H1 (cell line): ENCODE results near the gene GPD1L. TPM values are rescaled to one million over a fixed set of nuclear protein-coding genes. Genes with fewer than 3 reads are reported as not detected.

Experiments
- CTCF ChIA-PET: fragments of 300-600 bp; sonication (Branson Sonifier 250); formaldehyde crosslinking; loops from one replicate; lab custom pipeline; 2021; ENCODE audit not compliant: partially characterized antibody; lab: Charles Lee
- POLR2A ChIA-PET: fragments of 300-600 bp; sonication (Branson Sonifier 250); formaldehyde crosslinking; loops from one replicate; lab custom pipeline; 2021; ENCODE audit warnings: inconsistent platforms; ENCODE audit not compliant: partially characterized antibody; lab: Charles Lee
- DNase-seq, 2 experiments: peaks; one replicate each; pipeline versions ENCODE4 v3.0.0 to v3.0.0-alpha.2; 2010 to 2022; ENCODE audit warnings: low spot score in 2 of 2, low read depth in 1 of 2, mixed read lengths in 1 of 2
- FAIRE-seq: peaks from 2 replicates; lab custom pipeline; 2011; peaks lifted over from hg19 to GRCh38; lab: Jason Lieb, UNC
- H2AFZ ChIP-seq: 2 replicates; pipeline ENCODE4 v1.8.1; 2012; ENCODE audit warnings: low read length, inconsistent platforms
- H2AK5ac ChIP-seq: 2 replicates; pipeline ENCODE4 v1.6.1; 2013; ENCODE audit warnings: low read depth, low read length
- H2BK120ac ChIP-seq: replicated peaks from 2 replicates; pipeline ENCODE3; 2013; ENCODE audit warnings: low read depth, low read length, inconsistent platforms
- H2BK12ac ChIP-seq: 2 replicates; pipeline ENCODE4 v1.6.1; 2013; ENCODE audit warnings: low read depth, low read length
- H2BK15ac ChIP-seq: 2 replicates; pipeline ENCODE4 v1.6.1; 2013; ENCODE audit warnings: low read length
- H2BK20ac ChIP-seq: 2 replicates; pipeline ENCODE4 v1.6.1; 2013; ENCODE audit warnings: low read length
- H2BK5ac ChIP-seq: 2 replicates; pipeline ENCODE4 v1.6.1; 2013; ENCODE audit warnings: low read depth, low read length
- H3K14ac ChIP-seq: 2 replicates; pipeline ENCODE4 v1.6.1; 2013; ENCODE audit warnings: inconsistent platforms; ENCODE audit not compliant: insufficient read length
- H3K18ac ChIP-seq: 2 replicates; pipeline ENCODE4 v1.6.1; 2013; ENCODE audit warnings: low read length; ENCODE audit errors: extremely low read depth
- H3K23ac ChIP-seq: 2 replicates; pipeline ENCODE4 v1.6.1; 2013; ENCODE audit warnings: inconsistent platforms; ENCODE audit not compliant: insufficient read length
- H3K23me2 ChIP-seq: 2 replicates; pipeline ENCODE4 v1.6.1; 2013; ENCODE audit warnings: low read depth, low read length
- H3K27ac ChIP-seq: 2 replicates; pipeline ENCODE4 v1.6.1; 2011; ENCODE audit warnings: low read depth, low read length, inconsistent platforms
- H3K27me3 ChIP-seq, 4 experiments: replicated peaks in 1 of 4; 1 replicate in 1 of 4; 2 replicates in 3 of 4; pipeline versions ENCODE4 v1.6.1 to v1.8.1; 2011 to 2013; ENCODE audit warnings: low read length in 3 of 4, mild to moderate bottlenecking in 3 of 4, inconsistent platforms in 2 of 4, mixed read lengths in 2 of 4, moderate library complexity in 1 of 4; ENCODE audit not compliant: control insufficient read depth in 3 of 4, insufficient read depth in 3 of 4; ENCODE audit errors: extremely low read depth in 1 of 4
- H3K36me3 ChIP-seq, 4 experiments: 2 replicates each; pipeline versions ENCODE4 v1.6.1 to v1.8.1; 2011 to 2013; ENCODE audit warnings: mild to moderate bottlenecking in 4 of 4, low read length in 3 of 4, moderate library complexity in 2 of 4, control low read depth in 1 of 4, inconsistent platforms in 1 of 4; ENCODE audit not compliant: insufficient read depth in 4 of 4, control insufficient read depth in 2 of 4
- H3K4ac ChIP-seq: replicated peaks from 2 replicates; pipeline ENCODE3; 2013; ENCODE audit warnings: low read length, low read depth, mixed read lengths, inconsistent platforms; ENCODE audit not compliant: insufficient read length
- H3K4me1 ChIP-seq, 4 experiments: replicated peaks in 1 of 4; 1 replicate in 1 of 4; 2 replicates in 3 of 4; pipeline versions ENCODE4 v1.6.1 to v1.8.1; 2011 to 2013; ENCODE audit warnings: low read length in 3 of 4, inconsistent platforms in 2 of 4, mixed read lengths in 1 of 4; ENCODE audit not compliant: insufficient read depth in 4 of 4, control insufficient read depth in 3 of 4
- H3K4me2 ChIP-seq, 2 experiments: 2 replicates each; pipeline versions ENCODE4 v1.6.1 to v1.8.1; 2011 to 2013; ENCODE audit warnings: low read depth in 2 of 2, low read length in 2 of 2, control low read depth in 1 of 2, inconsistent platforms in 1 of 2, mild to moderate bottlenecking in 1 of 2; ENCODE audit not compliant: insufficient read depth in 1 of 2
- H3K4me3 ChIP-seq, 4 experiments: fragments of 200-600, 300-600 bp in 1 of 4; sonication (generic), shearing (Covaris generic), sonication (Bioruptor Twin) in 1 of 4; 2 replicates each; pipeline versions ENCODE4 v1.5.1 to v1.8.1; 2011 to 2016; ENCODE audit warnings: low read length in 4 of 4, low read depth in 3 of 4, control low read depth in 2 of 4, inconsistent platforms in 2 of 4, mild to moderate bottlenecking in 2 of 4, mixed read lengths in 1 of 4, moderate library complexity in 1 of 4; ENCODE audit not compliant: insufficient read depth in 2 of 4; ENCODE audit errors: extremely low read depth in 1 of 4
- H3K56ac ChIP-seq: replicated peaks from 2 replicates; pipeline ENCODE3; 2013; ENCODE audit warnings: low read depth, mild to moderate bottlenecking, mixed read lengths, low read length, inconsistent platforms; ENCODE audit not compliant: insufficient read length
- H3K79me1 ChIP-seq: 2 replicates; pipeline ENCODE4 v1.6.1; 2013; ENCODE audit warnings: low read depth, low read length, control low read depth
- H3K79me2 ChIP-seq, 2 experiments: 2 replicates each; pipeline versions ENCODE4 v1.6.1 to v1.8.1; 2012 to 2013; ENCODE audit warnings: low read length in 2 of 2, mild to moderate bottlenecking in 2 of 2, inconsistent platforms in 1 of 2; ENCODE audit not compliant: insufficient read depth in 2 of 2, control insufficient read depth in 1 of 2
- H3K9ac ChIP-seq, 4 experiments: replicated peaks in 1 of 4; 1 replicate in 1 of 4; 2 replicates in 3 of 4; pipeline versions ENCODE4 v1.6.1 to v1.8.1; 2011 to 2013; ENCODE audit warnings: low read depth in 3 of 4, low read length in 3 of 4, control low read depth in 2 of 4, mild to moderate bottlenecking in 2 of 4, moderate library complexity in 2 of 4, inconsistent platforms in 1 of 4; ENCODE audit errors: extremely low read depth in 1 of 4
- H3K9me3 ChIP-seq, 2 experiments: 2 replicates each; pipeline versions ENCODE4 v1.6.1 to v1.8.1; 2012 to 2013; ENCODE audit warnings: mild to moderate bottlenecking in 2 of 2, moderate library complexity in 2 of 2, control low read depth in 1 of 2, inconsistent platforms in 1 of 2, low read depth in 1 of 2, low read length in 1 of 2, mixed read lengths in 1 of 2; ENCODE audit not compliant: insufficient read depth in 2 of 2
- H4K20me1 ChIP-seq, 2 experiments: replicated peaks in 1 of 2; 2 replicates each; pipeline versions ENCODE3 to v1.8.1; 2011 to 2013; ENCODE audit warnings: inconsistent platforms in 2 of 2, low read length in 2 of 2, mild to moderate bottlenecking in 1 of 2; ENCODE audit not compliant: insufficient read depth in 2 of 2, control insufficient read depth in 1 of 2
- H4K5ac ChIP-seq: 2 replicates; pipeline ENCODE4 v1.6.1; 2013; ENCODE audit warnings: low read length, low read depth, mixed read lengths, inconsistent platforms; ENCODE audit not compliant: insufficient read length
- H4K8ac ChIP-seq: 2 replicates; pipeline ENCODE4 v1.8.0; 2013; ENCODE audit warnings: mild to moderate bottlenecking, moderate library complexity, low read length, inconsistent platforms; ENCODE audit not compliant: insufficient read depth; ENCODE audit errors: extremely low read depth
- H4K91ac ChIP-seq: replicated peaks from 2 replicates; pipeline ENCODE3; 2013; ENCODE audit warnings: low read length, mixed read lengths, inconsistent platforms; ENCODE audit not compliant: insufficient read length
- CBX8 ChIP-seq: fragments of 300-800, 300-1000 bp; sonication (generic); IDR thresholded peaks from 2 replicates; pipeline ENCODE4 v1.7.1; 2016; ENCODE audit warnings: low read depth, low read length, borderline replicate concordance
- GABPA ChIP-seq: IDR thresholded peaks from 2 replicates; pipeline ENCODE4 v1.6.1; 2011; ENCODE audit warnings: mild to moderate bottlenecking, low read length, moderate library complexity, borderline replicate concordance; ENCODE audit not compliant: insufficient read depth
- HDAC6 ChIP-seq: IDR thresholded peaks from one replicate; pipeline ENCODE4 v1.7.1; 2012; ENCODE audit warnings: low read depth, mild to moderate bottlenecking, inconsistent platforms, low read length, moderate library complexity
- MAFK ChIP-seq: IDR thresholded peaks from 2 replicates; pipeline ENCODE4 v1.6.1; 2012; ENCODE audit warnings: low read depth, mild to moderate bottlenecking, improper control_type of control experiment, low read length
- RAD21 ChIP-seq, 2 experiments: IDR thresholded peaks in 1 of 2; conservative IDR thresholded peaks in 1 of 2; 2 replicates each; pipeline ENCODE4 v1.6.1; 2011; ENCODE audit warnings: low read depth in 2 of 2, low read length in 2 of 2, improper control_type of control experiment in 1 of 2, inconsistent platforms in 1 of 2, mild to moderate bottlenecking in 1 of 2, moderate library complexity in 1 of 2
- SP1 ChIP-seq: IDR thresholded peaks from 2 replicates; pipeline ENCODE4 v1.6.1; 2011; ENCODE audit warnings: low read depth, low read length
- SP4 ChIP-seq: IDR thresholded peaks from 2 replicates; pipeline ENCODE4 v1.6.1; 2012; ENCODE audit warnings: low read length, inconsistent platforms
- SRF ChIP-seq: IDR thresholded peaks from 2 replicates; pipeline ENCODE4 v1.6.1; 2011; ENCODE audit warnings: mild to moderate bottlenecking, low read depth, low read length, moderate library complexity
- WGBS, 2 experiments: shearing (Covaris generic) in 1 of 2; methylation state at CpG; one replicate each; pipeline versions ENCODE4 v1.1.6 to v1.1.7; 2013 to 2015; ENCODE audit warnings: low lambda C conversion rate in 2 of 2, mixed read lengths in 2 of 2, inconsistent platforms in 1 of 2, low coverage in 1 of 2, missing lambda C conversion rate in 1 of 2; ENCODE audit not compliant: insufficient replicate concordance in 2 of 2, insufficient coverage in 1 of 2, insufficient read length in 1 of 2; ENCODE audit errors: extremely low coverage in 1 of 2, missing lambda C conversion rate in 1 of 2; 5-methylcytosine and 5-hydroxymethylcytosine counted together
- polyA plus RNA-seq, 7 experiments: library from polyadenylated mRNA; depleted of rRNA in 3 of 7; stranded (reverse) in 5 of 7; unstranded in 2 of 7; fragments of >200 nt in 5 of 7; fragments of 200-250 nt in 2 of 7; gene quantifications; 1 replicate in 5 of 7; 2 replicates in 1 of 7; 4 replicates in 1 of 7; pipeline versions ENCODE4 v1.2.1 to v1.2.3, GENCODE V29; 2011 to 2013; ENCODE audit warnings: missing spikeins in 2 of 7, mixed read lengths in 2 of 7
- total RNA-seq: library from RNA; stranded (reverse); fragmentation: NEBNext Ultra II Directional; extraction: Animal tissue kit (Norgen Biotek cat#: 25700); gene quantifications from 2 replicates; pipeline ENCODE4 v1.2.1, GENCODE V29; 2021
- TF ChIP-seq, protein P1 (sequence below): IDR thresholded peaks from 2 replicates; pipeline ENCODE4 v1.6.1; 2012; ENCODE audit warnings: inconsistent platforms
- TF ChIP-seq, protein P2 (sequence below): IDR thresholded peaks from 2 replicates; pipeline ENCODE4 v1.6.1; 2012; ENCODE audit warnings: low read length, inconsistent platforms
- TF ChIP-seq, protein P3 (sequence below): IDR thresholded peaks from 2 replicates; pipeline ENCODE4 v1.6.1; 2012; ENCODE audit warnings: inconsistent platforms

GPD1L gene
- total and polyA plus RNA-seq, 2 of the 8 experiments (the other 6 are each of a cell fraction or from before 2014, with no cell fraction given) = 2.4 to 8.4 TPM

DNA sequence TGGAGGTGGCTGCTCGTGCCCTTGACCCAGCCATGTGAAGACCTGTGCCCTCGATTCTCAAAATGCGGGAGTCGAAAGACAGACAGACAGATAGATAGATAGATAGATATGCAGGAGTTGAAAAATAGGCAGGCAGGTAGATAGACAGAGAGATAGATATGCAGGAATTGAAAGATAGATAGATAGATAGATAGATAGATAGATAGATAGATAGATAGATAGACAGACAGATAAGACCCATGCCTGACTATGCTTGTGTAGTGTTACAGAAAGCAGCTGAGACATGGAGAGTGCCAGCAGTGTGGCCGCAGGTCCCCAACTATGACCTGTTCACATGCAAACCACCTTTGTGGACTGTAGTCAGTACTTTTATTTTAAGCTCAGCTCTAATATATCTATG lies 17.2 kb downstream of the GPD1L start:
- no peak overlapping the region for H3K56ac ChIP-seq
- H3K36me3 ChIP-seq = no peaks in the 10 kb centered on the region
- H3K4me3 ChIP-seq = no peak overlapping the region
- no peak overlapping the region for H3K18ac ChIP-seq
- no peak overlapping the region for H2BK12ac ChIP-seq
- H2BK20ac ChIP-seq = no peak overlapping the region
- H3K4me1 ChIP-seq = 0 out of 7 replicates have a peak, but pooled peaks cover 0 to 2% (median 0%) of the 10 kb centered on the region in 4 experiments
- H3K14ac ChIP-seq = no peak overlapping the region
- no peak for FAIRE-seq
- 88% methylated on average over 5 of the region's 5 CpGs; no CpG with 5 or more reads in 1 of the 2 experiments for WGBS, 2 experiments
- no peak for DNase-seq
- H3K9ac ChIP-seq = no peak overlapping the region
- peaks cover 0 to 2% of the 10 kb centered on the region in 2 experiments for H4K20me1 ChIP-seq
- no peak overlapping the region for H3K23ac ChIP-seq
- H2AK5ac ChIP-seq = no peak overlapping the region
- H3K4me2 ChIP-seq = no peak overlapping the region
- no peak overlapping the region for H4K8ac ChIP-seq
- H3K27ac ChIP-seq = no peak overlapping the region
- no peaks in the 10 kb centered on the region for H3K79me1 ChIP-seq
- no peaks in the 10 kb centered on the region for H3K79me2 ChIP-seq
- no peaks in the 10 kb centered on the region for H3K27me3 ChIP-seq
- CTCF ChIA-PET = interaction anchor here (0.8 to 1.1 kb wide), 2 partner anchors 10 to 104 kb away, joined by 3 read pairs; no protein-coding TSS in a partner anchor
- H4K5ac ChIP-seq = no peak overlapping the region
- no peak overlapping the region for H3K4ac ChIP-seq
- no peak overlapping the region for H2AFZ ChIP-seq
- no peak overlapping the region for H2BK120ac ChIP-seq
- H2BK15ac ChIP-seq = no peak overlapping the region
- no peaks in the 10 kb centered on the region; the same call in 1 of the 2 replicates for H3K23me2 ChIP-seq
- POLR2A ChIA-PET = no interaction called here
- no peak overlapping the region for H4K91ac ChIP-seq
- no peaks in the 10 kb centered on the region for H3K9me3 ChIP-seq
- H2BK5ac ChIP-seq = no peak overlapping the region
- TF ChIP-seq SP1 (no peak), SP4 (no peak), MAFK (no peak), GABPA (no peak), SRF (no peak), CBX8 (no peak), HDAC6 (no peak), RAD21 (IDR thresholded peaks at IDR 0.05 in 1 of 2, conservative IDR thresholded peaks at IDR 0.05 in 1 of 2; ENCODE audit: low read depth in 2 of 2, low read length in 2 of 2) (no peak)
- TF ChIP-seq, protein P1, sequence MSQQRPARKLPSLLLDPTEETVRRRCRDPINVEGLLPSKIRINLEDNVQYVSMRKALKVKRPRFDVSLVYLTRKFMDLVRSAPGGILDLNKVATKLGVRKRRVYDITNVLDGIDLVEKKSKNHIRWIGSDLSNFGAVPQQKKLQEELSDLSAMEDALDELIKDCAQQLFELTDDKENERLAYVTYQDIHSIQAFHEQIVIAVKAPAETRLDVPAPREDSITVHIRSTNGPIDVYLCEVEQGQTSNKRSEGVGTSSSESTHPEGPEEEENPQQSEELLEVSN = no peak
- TF ChIP-seq, protein P2, sequence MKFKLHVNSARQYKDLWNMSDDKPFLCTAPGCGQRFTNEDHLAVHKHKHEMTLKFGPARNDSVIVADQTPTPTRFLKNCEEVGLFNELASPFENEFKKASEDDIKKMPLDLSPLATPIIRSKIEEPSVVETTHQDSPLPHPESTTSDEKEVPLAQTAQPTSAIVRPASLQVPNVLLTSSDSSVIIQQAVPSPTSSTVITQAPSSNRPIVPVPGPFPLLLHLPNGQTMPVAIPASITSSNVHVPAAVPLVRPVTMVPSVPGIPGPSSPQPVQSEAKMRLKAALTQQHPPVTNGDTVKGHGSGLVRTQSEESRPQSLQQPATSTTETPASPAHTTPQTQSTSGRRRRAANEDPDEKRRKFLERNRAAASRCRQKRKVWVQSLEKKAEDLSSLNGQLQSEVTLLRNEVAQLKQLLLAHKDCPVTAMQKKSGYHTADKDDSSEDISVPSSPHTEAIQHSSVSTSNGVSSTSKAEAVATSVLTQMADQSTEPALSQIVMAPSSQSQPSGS = no peak
- TF ChIP-seq, protein P3, sequence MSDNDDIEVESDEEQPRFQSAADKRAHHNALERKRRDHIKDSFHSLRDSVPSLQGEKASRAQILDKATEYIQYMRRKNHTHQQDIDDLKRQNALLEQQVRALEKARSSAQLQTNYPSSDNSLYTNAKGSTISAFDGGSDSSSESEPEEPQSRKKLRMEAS = no peak
